Mesendoderm (in vitro differentiated cells): Measurements from ENCODE around the gene FAM78A.
"Not testable (repeated sequence)": the region's sequence is repeated elsewhere in the genome, so short reads cannot be mapped to it uniquely, and the experiment has no call there.

Experiments used
- DNase-seq: peaks from one replicate; pipeline ENCODE4 v3.0.0; 2013
- H2AK5ac ChIP-seq: 2 replicates; pipeline ENCODE4 v1.6.1; 2013; ENCODE audit warnings: low read length, inconsistent platforms
- H2BK120ac ChIP-seq: 2 replicates; pipeline ENCODE4 v1.6.1; 2013; ENCODE audit warnings: low read depth, mild to moderate bottlenecking, low read length, moderate library complexity, mixed read lengths
- H2BK15ac ChIP-seq: replicated peaks from 2 replicates; pipeline ENCODE4 v1.6.1; 2013; ENCODE audit warnings: low read depth, mild to moderate bottlenecking, moderate library complexity
- H2BK5ac ChIP-seq: 2 replicates; pipeline ENCODE4 v1.6.1; 2013; ENCODE audit warnings: low read length, inconsistent platforms
- H3K18ac ChIP-seq: 2 replicates; pipeline ENCODE4 v1.6.1; 2013; ENCODE audit warnings: mild to moderate bottlenecking, low read length, mixed read lengths
- H3K23ac ChIP-seq: one replicate; pipeline ENCODE4 v1.6.1; 2013; ENCODE audit warnings: low read length
- H3K27ac ChIP-seq: 2 replicates; pipeline ENCODE4 v1.5.1; 2013; ENCODE audit warnings: low read depth, mild to moderate bottlenecking, inconsistent platforms, low read length, moderate library complexity
- H3K27me3 ChIP-seq: 2 replicates; pipeline ENCODE4 v1.6.1; 2013; ENCODE audit warnings: low read length, control low read depth, mild to moderate bottlenecking, inconsistent platforms; ENCODE audit not compliant: insufficient read depth, poor library complexity
- H3K36me3 ChIP-seq: 2 replicates; pipeline ENCODE4 v1.6.1; 2013; ENCODE audit warnings: low read length, inconsistent platforms; ENCODE audit not compliant: control insufficient read depth, insufficient read depth
- H3K4ac ChIP-seq: one replicate; pipeline ENCODE4 v1.6.1; 2013; ENCODE audit warnings: low read depth, mild to moderate bottlenecking, low read length, moderate library complexity
- H3K4me1 ChIP-seq: 2 replicates; pipeline ENCODE4 v1.6.1; 2013; ENCODE audit warnings: low read depth, low read length, inconsistent platforms; ENCODE audit not compliant: control insufficient read depth
- H3K4me2 ChIP-seq: 2 replicates; pipeline ENCODE4 v1.6.1; 2013; ENCODE audit warnings: low read length
- H3K4me3 ChIP-seq: 2 replicates; pipeline ENCODE4 v1.5.1; 2013; ENCODE audit warnings: mild to moderate bottlenecking, low read length
- H3K56ac ChIP-seq: one replicate; pipeline ENCODE4 v1.6.1; 2013; ENCODE audit warnings: low read length
- H3K79me1 ChIP-seq: 2 replicates; pipeline ENCODE4 v1.6.1; 2013; ENCODE audit warnings: low read length, inconsistent platforms
- H3K79me2 ChIP-seq: 2 replicates; pipeline ENCODE4 v1.6.1; 2013; ENCODE audit warnings: mild to moderate bottlenecking, low read length; ENCODE audit not compliant: control insufficient read depth, insufficient read depth
- H3K9ac ChIP-seq: 2 replicates; pipeline ENCODE4 v1.6.1; 2013; ENCODE audit warnings: low read length, inconsistent platforms
- H4K5ac ChIP-seq: one replicate; pipeline ENCODE4 v1.6.1; 2013; ENCODE audit warnings: low read length
- H4K8ac ChIP-seq: one replicate; pipeline ENCODE4 v1.6.1; 2013; ENCODE audit warnings: low read depth, mild to moderate bottlenecking, control low read depth, low read length, moderate library complexity
- WGBS: extraction: QIAGEN DNeasy Blood & Tissue Kit; methylation state at CpG from one replicate; pipeline ENCODE4 v1.1.7; 2013; ENCODE audit warnings: low lambda C conversion rate, missing lambda C conversion rate; ENCODE audit not compliant: insufficient coverage; ENCODE audit errors: extremely low coverage; 5-methylcytosine and 5-hydroxymethylcytosine counted together

The FAM78A gene

DNA sequence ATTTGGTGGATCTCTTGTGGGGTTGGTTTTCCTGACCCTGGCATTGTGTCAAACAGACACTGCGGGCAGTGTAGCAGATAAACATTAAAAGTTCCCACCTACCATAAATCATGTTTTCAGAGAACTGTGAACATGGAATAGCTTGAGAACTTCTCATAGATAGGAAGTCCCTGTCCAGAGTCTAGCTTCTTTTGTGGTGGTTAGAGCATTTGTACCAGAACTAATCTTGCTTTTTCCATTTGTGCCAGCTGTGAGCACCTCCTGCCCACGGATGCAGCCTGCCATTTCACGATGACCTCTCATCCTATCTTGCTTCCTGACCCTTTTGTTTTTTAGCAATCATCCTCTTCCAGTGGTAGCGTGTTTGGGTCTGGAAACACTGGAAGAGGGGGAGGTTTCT is 61.4 kb downstream of the FAM78A start:
- Histone ChIP-seq H3K4ac (no peak overlapping the region), H3K9ac (no peak overlapping the region), H4K8ac (no peak overlapping the region), H3K23ac (no peak overlapping the region), H2BK5ac (no peak overlapping the region), H4K5ac (no peak overlapping the region), H2BK15ac (no peak overlapping the region), H3K4me2 (no peak overlapping the region), H3K27me3 (no peaks in the 10 kb centered on the region), H3K79me2 (no peaks in the 10 kb centered on the region), H2AK5ac (no peak overlapping the region), H3K56ac (no peak overlapping the region), H3K79me1 (no peaks in the 10 kb centered on the region), H3K4me3 (no peak overlapping the region), H3K36me3 (no peaks in the 10 kb centered on the region), H3K4me1 (no peaks in the 10 kb centered on the region), H2BK120ac (no peak overlapping the region), H3K18ac (no peak overlapping the region), H3K27ac (no peak overlapping the region)
- WGBS: no CpG with 5 or more reads among the region's 4 CpGs
- no peak for DNase-seq

DNA sequence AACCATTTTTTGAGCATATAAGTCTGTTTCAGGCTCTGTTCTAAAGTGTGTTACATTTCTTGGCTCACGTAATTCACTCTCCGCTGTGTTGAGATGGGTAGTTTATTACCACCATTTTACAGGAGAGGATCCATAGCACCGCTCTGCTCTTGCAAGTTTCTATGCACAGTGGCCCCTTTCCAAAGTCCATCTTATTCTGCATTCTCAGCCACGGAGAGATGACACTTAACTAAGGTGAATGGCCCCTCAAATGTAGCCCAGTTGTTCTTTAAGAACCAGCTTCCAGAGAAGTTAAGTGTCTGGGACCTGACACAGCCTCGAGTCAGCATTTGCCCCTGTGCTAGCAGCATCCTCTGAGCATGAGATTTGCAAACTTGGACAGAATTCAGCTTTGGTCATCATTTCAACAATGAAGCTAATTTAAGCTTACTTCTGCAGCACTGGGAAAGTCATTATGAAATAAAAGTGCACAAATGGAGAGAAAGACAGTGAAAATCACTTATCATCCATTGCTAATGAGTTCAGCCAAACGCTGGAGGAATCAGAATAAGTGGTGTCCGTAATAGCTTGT is 61.9 kb downstream of the FAM78A start:
- Histone ChIP-seq H4K5ac (no peak overlapping the region), H3K18ac (no peak overlapping the region)

DNA sequence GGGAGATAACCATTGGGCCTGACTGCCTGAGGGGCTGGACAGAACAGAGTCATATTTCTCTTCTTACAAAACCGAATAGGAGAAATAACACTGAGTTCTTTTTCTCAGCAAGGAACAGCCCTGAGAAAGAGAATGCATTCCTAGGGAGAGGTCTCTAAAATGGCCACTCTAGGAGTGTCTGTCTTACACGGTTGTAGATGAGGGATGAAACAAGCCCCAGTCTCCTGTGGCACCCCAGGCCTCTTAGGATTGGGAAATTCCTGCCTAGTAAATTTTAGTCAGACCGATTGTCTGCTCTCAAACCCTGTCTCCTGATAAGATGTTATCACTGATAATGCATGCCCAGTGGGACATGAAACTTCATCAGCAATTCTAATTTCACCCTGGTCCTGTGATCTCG is 64.4 kb downstream of the FAM78A start:
- H3K9ac ChIP-seq, H4K5ac ChIP-seq, H3K4ac ChIP-seq, H3K56ac ChIP-seq, H3K4me1 ChIP-seq, H2BK120ac ChIP-seq, H3K27me3 ChIP-seq, H4K8ac ChIP-seq, H3K79me1 ChIP-seq, H3K79me2 ChIP-seq, H3K27ac ChIP-seq, H2BK5ac ChIP-seq, H3K4me2 ChIP-seq, H3K18ac ChIP-seq, H3K4me3 ChIP-seq, H2BK15ac ChIP-seq, H2AK5ac ChIP-seq, H3K36me3 ChIP-seq, H3K23ac ChIP-seq: not testable (repeated sequence)
- peak; percentile 47 for DNase-seq
- no CpG with 5 or more reads among the region's 4 CpGs for WGBS

More for the DNA sequence above, 61.9 kb downstream of the FAM78A start:
- no peak for DNase-seq
- H2BK120ac ChIP-seq: no peak overlapping the region
- H3K4me2 ChIP-seq: no peak overlapping the region
- H3K4ac ChIP-seq: no peak overlapping the region
- no peak overlapping the region for H2BK5ac ChIP-seq
- H3K23ac ChIP-seq: no peak overlapping the region
- H3K9ac ChIP-seq: no peak overlapping the region
- H3K27ac ChIP-seq: no peak overlapping the region
- no peak overlapping the region for H4K8ac ChIP-seq
- no peak overlapping the region for H2AK5ac ChIP-seq
- WGBS: no CpG with 5 or more reads among the region's 7 CpGs
- H3K36me3 ChIP-seq: no peaks in the 10 kb centered on the region
- H3K27me3 ChIP-seq: no peaks in the 10 kb centered on the region
- H3K4me3 ChIP-seq: no peak overlapping the region
- H3K4me1 ChIP-seq: no peaks in the 10 kb centered on the region
- H3K56ac ChIP-seq: no peak overlapping the region
- H3K79me1 ChIP-seq: no peaks in the 10 kb centered on the region
- no peaks in the 10 kb centered on the region for H3K79me2 ChIP-seq
- H2BK15ac ChIP-seq: no peak overlapping the region
